Liver (tissue), 9 donors: ENCODE measurements around the gene RBM42. TPM values are rescaled to one million over a fixed set of nuclear protein-coding genes. Genes with fewer than 3 reads are reported as not detected.

Experiments used
- DNase-seq: peaks from one replicate; pipeline ENCODE4 v3.0.0-alpha.2; 2017; ENCODE audit warnings: low spot score
- H3K27ac ChIP-seq, 2 donors: one replicate each; pipeline ENCODE4 v1.7.0; 2013; ENCODE audit warnings: inconsistent platforms in 2 of 2, low read length in 2 of 2, control low read depth in 1 of 2, low read depth in 1 of 2, mild to moderate bottlenecking in 1 of 2
- H3K27me3 ChIP-seq, 4 donors: one replicate each; pipeline versions ENCODE4 v1.6.1 to v1.7.0; 2013; ENCODE audit warnings: low read length in 3 of 4, inconsistent platforms in 1 of 4, mild to moderate bottlenecking in 1 of 4, moderate library complexity in 1 of 4; ENCODE audit not compliant: control insufficient read depth in 4 of 4, insufficient read depth in 4 of 4
- H3K36me3 ChIP-seq, 4 donors: one replicate each; pipeline versions ENCODE4 v1.6.1 to v1.7.0; 2013; ENCODE audit warnings: low read length in 3 of 4, mild to moderate bottlenecking in 3 of 4, low read depth in 1 of 4, moderate library complexity in 1 of 4; ENCODE audit not compliant: control insufficient read depth in 4 of 4, insufficient read depth in 3 of 4
- H3K4me1 ChIP-seq, 4 donors: one replicate each; pipeline versions ENCODE4 v1.6.1 to v1.7.0; 2013; ENCODE audit warnings: low read length in 3 of 4, mild to moderate bottlenecking in 3 of 4, moderate library complexity in 1 of 4; ENCODE audit not compliant: control insufficient read depth in 4 of 4, insufficient read depth in 4 of 4
- H3K4me3 ChIP-seq, 3 donors: one replicate each; pipeline versions ENCODE4 v1.6.1 to v1.7.0; 2013; ENCODE audit warnings: low read length in 3 of 3, control low read depth in 1 of 3, low read depth in 1 of 3, mild to moderate bottlenecking in 1 of 3
- H3K9ac ChIP-seq, 2 donors: one replicate each; pipeline ENCODE4 v1.7.0; 2013; ENCODE audit warnings: low read length in 2 of 2, mild to moderate bottlenecking in 2 of 2, moderate library complexity in 2 of 2, control low read depth in 1 of 2, low read depth in 1 of 2
- H3K9me3 ChIP-seq, 4 donors: one replicate each; pipeline versions ENCODE4 v1.6.1 to v1.7.0; 2013; ENCODE audit warnings: low read length in 3 of 4; ENCODE audit not compliant: control insufficient read depth in 4 of 4
- ATF3 ChIP-seq: IDR thresholded peaks from 2 replicates; pipeline ENCODE4 v1.6.1; 2016; ENCODE audit warnings: antibody characterized with exemption
- EGR1 ChIP-seq, 2 donors: IDR thresholded peaks; 2 replicates each; pipeline ENCODE4 v1.6.1; 2016 to 2018; ENCODE audit warnings: antibody characterized with exemption in 2 of 2, low read depth in 2 of 2
- GABPA ChIP-seq, 2 donors: IDR thresholded peaks in 1 of 2; conservative IDR thresholded peaks in 1 of 2; 2 replicates each; pipeline ENCODE4 v1.6.1; 2016; ENCODE audit warnings: antibody characterized with exemption in 2 of 2, mild to moderate bottlenecking in 1 of 2, moderate library complexity in 1 of 2
- HNF4A ChIP-seq, 2 donors: conservative IDR thresholded peaks; 2 replicates each; pipeline ENCODE4 v1.6.1; 2016; ENCODE audit warnings: antibody characterized with exemption in 2 of 2, mild to moderate bottlenecking in 2 of 2
- HNF4G ChIP-seq: IDR thresholded peaks from 2 replicates; pipeline ENCODE4 v1.6.1; 2016; ENCODE audit warnings: antibody characterized with exemption
- JUND ChIP-seq, 2 donors: IDR thresholded peaks; 2 replicates each; pipeline ENCODE4 v1.6.1; 2016; ENCODE audit warnings: antibody characterized with exemption in 2 of 2
- NR2F2 ChIP-seq: IDR thresholded peaks from 2 replicates; pipeline ENCODE4 v1.6.1; 2016; ENCODE audit warnings: antibody characterized with exemption
- RAD21 ChIP-seq, 2 donors: IDR thresholded peaks; 2 replicates each; pipeline ENCODE4 v1.6.1; 2016; ENCODE audit warnings: antibody characterized with exemption in 2 of 2, mild to moderate bottlenecking in 2 of 2
- RXRA ChIP-seq, 2 donors: IDR thresholded peaks; 2 replicates each; pipeline ENCODE4 v1.6.1; 2017 to 2018; ENCODE audit warnings: antibody characterized with exemption in 2 of 2, mild to moderate bottlenecking in 1 of 2
- TAF1 ChIP-seq: conservative IDR thresholded peaks from 2 replicates; pipeline ENCODE4 v1.6.1; 2016; ENCODE audit warnings: antibody characterized with exemption, mild to moderate bottlenecking
- YY1 ChIP-seq: IDR thresholded peaks from 2 replicates; pipeline ENCODE4 v1.6.1; 2016; ENCODE audit warnings: antibody characterized with exemption, mild to moderate bottlenecking
- WGBS: extraction: QIAGEN DNeasy Blood & Tissue Kit; methylation state at CpG from one replicate; pipeline ENCODE4 v1.1.7; 2013; 5-methylcytosine and 5-hydroxymethylcytosine counted together
- polyA plus RNA-seq, 2 donors: library from polyadenylated mRNA; stranded (reverse) in 1 of 2; unstranded in 1 of 2; fragments of 200-250 nt in 1 of 2; fragments of >200 nt in 1 of 2; fragmentation: Nextera tagmentation in 1 of 2; extraction: Ambion mirVana in 1 of 2; gene quantifications; one replicate each; pipeline versions ENCODE4 v1.2.1 to v1.2.3, GENCODE V29; 2013 to 2015
- total RNA-seq, 2 donors: library from RNA; depleted of rRNA; stranded (reverse); fragments of >200 nt; gene quantifications; one replicate each; pipeline ENCODE4 v1.2.3, GENCODE V29; 2014
- TF ChIP-seq, protein P1 (sequence below): IDR thresholded peaks from 2 replicates; pipeline ENCODE4 v1.6.1; 2016; ENCODE audit warnings: antibody characterized with exemption
- TF ChIP-seq, protein P2 (sequence below): IDR thresholded peaks from 2 replicates; pipeline ENCODE4 v1.6.1; 2016; ENCODE audit warnings: antibody characterized with exemption
- TF ChIP-seq, protein P3 (sequence below): fragments of 150-350 bp; IDR thresholded peaks from 2 replicates; pipeline ENCODE4 v1.5.1; 2017; ENCODE audit warnings: improper control_type of control experiment, low read depth, low read length; ENCODE audit not compliant: missing input control
- donor health status: healthy.
- donor health status: healthy.
- donor health status: healthy.
- donor health status: healthy.
- donor health status: healthy.

The RBM42 gene
- total and polyA plus RNA-seq, 4 donors = 17.8 to 34.7 (median 20.1) TPM

GRCh38 chr19:35619290-35619923 lies 9.4 kb upstream of the RBM42 start:
- Histone ChIP-seq H3K9ac (no peak overlapping the region), H3K4me1 (no peaks in the 10 kb centered on the region), H3K36me3 (peaks cover 0 to 9% (median 2%) of the 10 kb centered on the region in 4 donors), H3K27ac (no peak overlapping the region), H3K27me3 (no peaks in the 10 kb centered on the region), H3K9me3 (no peaks in the 10 kb centered on the region), H3K4me3 (no peak overlapping the region)
- TF ChIP-seq TAF1 = no peak
- TF ChIP-seq GABPA (IDR thresholded peaks at IDR 0.05 in 1 of 2, conservative IDR thresholded peaks at IDR 0.05 in 1 of 2) = no peak
- no peak for TF ChIP-seq HNF4A (conservative IDR thresholded peaks at IDR 0.05)
- TF ChIP-seq RAD21 (IDR thresholded peaks at IDR 0.05) = no peak
- no peak for TF ChIP-seq EGR1 (IDR thresholded peaks at IDR 0.05; ENCODE audit: low read depth in 2 of 2)
- TF ChIP-seq, protein P1, sequence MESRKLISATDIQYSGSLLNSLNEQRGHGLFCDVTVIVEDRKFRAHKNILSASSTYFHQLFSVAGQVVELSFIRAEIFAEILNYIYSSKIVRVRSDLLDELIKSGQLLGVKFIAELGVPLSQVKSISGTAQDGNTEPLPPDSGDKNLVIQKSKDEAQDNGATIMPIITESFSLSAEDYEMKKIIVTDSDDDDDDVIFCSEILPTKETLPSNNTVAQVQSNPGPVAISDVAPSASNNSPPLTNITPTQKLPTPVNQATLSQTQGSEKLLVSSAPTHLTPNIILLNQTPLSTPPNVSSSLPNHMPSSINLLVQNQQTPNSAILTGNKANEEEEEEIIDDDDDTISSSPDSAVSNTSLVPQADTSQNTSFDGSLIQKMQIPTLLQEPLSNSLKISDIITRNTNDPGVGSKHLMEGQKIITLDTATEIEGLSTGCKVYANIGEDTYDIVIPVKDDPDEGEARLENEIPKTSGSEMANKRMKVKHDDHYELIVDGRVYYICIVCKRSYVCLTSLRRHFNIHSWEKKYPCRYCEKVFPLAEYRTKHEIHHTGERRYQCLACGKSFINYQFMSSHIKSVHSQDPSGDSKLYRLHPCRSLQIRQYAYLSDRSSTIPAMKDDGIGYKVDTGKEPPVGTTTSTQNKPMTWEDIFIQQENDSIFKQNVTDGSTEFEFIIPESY = no peak
- TF ChIP-seq HNF4G = no peak
- TF ChIP-seq RXRA (IDR thresholded peaks at IDR 0.05) = no peak
- no peak for TF ChIP-seq YY1
- no peak for TF ChIP-seq ATF3
- TF ChIP-seq, protein P2, sequence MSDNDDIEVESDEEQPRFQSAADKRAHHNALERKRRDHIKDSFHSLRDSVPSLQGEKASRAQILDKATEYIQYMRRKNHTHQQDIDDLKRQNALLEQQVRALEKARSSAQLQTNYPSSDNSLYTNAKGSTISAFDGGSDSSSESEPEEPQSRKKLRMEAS = no peak
- TF ChIP-seq, protein P3, sequence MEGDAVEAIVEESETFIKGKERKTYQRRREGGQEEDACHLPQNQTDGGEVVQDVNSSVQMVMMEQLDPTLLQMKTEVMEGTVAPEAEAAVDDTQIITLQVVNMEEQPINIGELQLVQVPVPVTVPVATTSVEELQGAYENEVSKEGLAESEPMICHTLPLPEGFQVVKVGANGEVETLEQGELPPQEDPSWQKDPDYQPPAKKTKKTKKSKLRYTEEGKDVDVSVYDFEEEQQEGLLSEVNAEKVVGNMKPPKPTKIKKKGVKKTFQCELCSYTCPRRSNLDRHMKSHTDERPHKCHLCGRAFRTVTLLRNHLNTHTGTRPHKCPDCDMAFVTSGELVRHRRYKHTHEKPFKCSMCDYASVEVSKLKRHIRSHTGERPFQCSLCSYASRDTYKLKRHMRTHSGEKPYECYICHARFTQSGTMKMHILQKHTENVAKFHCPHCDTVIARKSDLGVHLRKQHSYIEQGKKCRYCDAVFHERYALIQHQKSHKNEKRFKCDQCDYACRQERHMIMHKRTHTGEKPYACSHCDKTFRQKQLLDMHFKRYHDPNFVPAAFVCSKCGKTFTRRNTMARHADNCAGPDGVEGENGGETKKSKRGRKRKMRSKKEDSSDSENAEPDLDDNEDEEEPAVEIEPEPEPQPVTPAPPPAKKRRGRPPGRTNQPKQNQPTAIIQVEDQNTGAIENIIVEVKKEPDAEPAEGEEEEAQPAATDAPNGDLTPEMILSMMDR = no peak
- no peak for TF ChIP-seq NR2F2
- no peak for DNase-seq
- WGBS = 98% methylated on average over 12 of the region's 12 CpGs

DNA sequence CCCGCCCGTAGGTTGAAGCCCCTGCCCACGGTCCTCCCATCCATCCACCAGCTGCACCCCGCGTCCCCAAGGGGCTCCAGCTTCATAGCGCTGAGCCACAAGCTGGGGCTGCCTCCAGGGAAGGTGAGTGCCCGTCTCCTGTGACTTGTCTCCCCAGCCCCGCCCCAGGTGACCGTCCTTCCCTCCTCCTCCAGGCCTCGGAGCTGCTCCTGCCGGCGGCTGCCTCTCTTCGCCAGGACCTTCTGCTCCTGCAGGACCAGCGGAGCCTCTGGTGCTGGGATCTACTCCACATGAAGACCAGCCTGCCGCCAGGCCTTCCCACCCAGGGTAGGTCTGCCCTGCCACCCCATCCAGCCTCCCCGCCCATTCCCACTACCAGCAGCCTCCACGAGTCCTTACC lies 8.8 kb upstream of the RBM42 start:
- no peak for DNase-seq

More for the DNA sequence above, 8.8 kb upstream of the RBM42 start:
- TF ChIP-seq HNF4G = no peak
- no peak for TF ChIP-seq RXRA (IDR thresholded peaks at IDR 0.05)
- TF ChIP-seq NR2F2 = no peak
- no peak for TF ChIP-seq RAD21 (IDR thresholded peaks at IDR 0.05)
- TF ChIP-seq EGR1 (IDR thresholded peaks at IDR 0.05; ENCODE audit: low read depth in 2 of 2) = no peak
- TF ChIP-seq JUND (IDR thresholded peaks at IDR 0.05) = no peak
- no peaks in the 10 kb centered on the region for H3K9me3 ChIP-seq
- WGBS = 96% methylated on average over 17 of the region's 17 CpGs
- no peaks in the 10 kb centered on the region for H3K4me1 ChIP-seq
- H3K9ac ChIP-seq = no peak overlapping the region
- H3K36me3 ChIP-seq = peaks cover 0 to 9% (median 2%) of the 10 kb centered on the region in 4 donors
- H3K4me3 ChIP-seq = no peak overlapping the region
- H3K27me3 ChIP-seq = no peaks in the 10 kb centered on the region
- H3K27ac ChIP-seq = no peak overlapping the region
